Stimulated activated memory B cell treated with anti-CD40 and anti-IgM and Interleukin-4, amounts not matched to agents 10 μg/mL and 1 μg/mL and 100 μg/mL, for 72 hours (primary cell): Measurements from ENCODE around the gene BCL2.

ENCODE experiments used
- ATAC-seq: fragments of 150-1000 bp; cut with Tn5 transposase; 2 replicates; pipeline ENCODE4 v1.10.0; 2021
- H3K27ac Mint-ChIP-seq: one replicate; pipeline ENCODE4 v1.8.0; 2022; ENCODE audit warnings: mild to moderate bottlenecking, mixed read lengths
- H3K27me3 Mint-ChIP-seq: one replicate; pipeline ENCODE4 v1.8.0; 2022; ENCODE audit warnings: mixed read lengths
- H3K36me3 Mint-ChIP-seq: one replicate; pipeline ENCODE4 v1.8.0; 2022; ENCODE audit warnings: mixed read lengths
- H3K4me1 Mint-ChIP-seq: one replicate; pipeline ENCODE4 v1.8.0; 2022; ENCODE audit warnings: mixed read lengths
- H3K4me3 Mint-ChIP-seq: one replicate; pipeline ENCODE4 v1.8.0; 2022; ENCODE audit warnings: mild to moderate bottlenecking, moderate library complexity, mixed read lengths
- H3K9me3 Mint-ChIP-seq: one replicate; pipeline ENCODE4 v1.8.0; 2022; ENCODE audit warnings: mixed read lengths

The BCL2 gene

GRCh38 chr18:63342206-63342605 is 22.6 kb upstream of the BCL2 start:
- Mint-ChIP-seq H3K27me3 (no peaks in the 10 kb centered on the region), H3K4me3 (no peak overlapping the region), H3K36me3 (peaks cover 79% of the 10 kb centered on the region), H3K4me1 (peaks cover 8% of the 10 kb centered on the region), H3K27ac (no peak overlapping the region), H3K9me3 (no peaks in the 10 kb centered on the region)
- ATAC-seq = no peak

DNA sequence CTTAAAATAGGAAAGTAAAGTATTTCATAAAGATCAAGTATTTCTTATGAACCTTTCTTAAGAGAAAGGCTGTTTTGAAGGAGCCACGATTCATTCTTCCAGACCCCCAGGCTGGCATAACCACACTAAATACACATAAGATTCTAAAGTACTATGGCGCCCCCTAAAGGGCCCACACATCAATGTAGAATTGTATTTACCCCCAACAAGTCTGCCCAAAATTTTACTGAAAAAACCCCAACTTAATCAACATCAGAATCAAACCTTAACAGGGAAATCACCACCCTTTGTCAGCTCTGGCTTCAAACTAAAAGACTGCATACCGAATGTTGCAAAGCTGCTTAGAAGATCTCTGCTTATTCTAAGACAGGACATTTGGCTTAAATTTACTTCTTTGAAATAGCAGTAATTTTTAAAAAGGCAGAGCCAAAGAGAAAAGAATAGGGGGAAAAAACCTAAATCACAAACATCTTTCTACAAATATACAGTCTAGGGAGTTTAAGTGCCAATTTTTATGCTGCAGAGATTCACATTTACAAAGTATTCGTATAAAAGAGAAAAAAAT is 20.4 kb upstream of the BCL2 start:
- Mint-ChIP-seq H3K36me3 (peaks cover 66% of the 10 kb centered on the region), H3K4me1 (peaks cover 4% of the 10 kb centered on the region), H3K27me3 (no peaks in the 10 kb centered on the region), H3K4me3 (no peak overlapping the region), H3K27ac (no peak overlapping the region), H3K9me3 (no peaks in the 10 kb centered on the region)
- no peak for ATAC-seq

GRCh38 chr18:63336366-63337099 is 17.0 kb upstream of the BCL2 start:
- peaks cover 65% of the 10 kb centered on the region for H3K36me3 Mint-ChIP-seq
- H3K9me3 Mint-ChIP-seq = no peaks in the 10 kb centered on the region
- no peaks in the 10 kb centered on the region for H3K27me3 Mint-ChIP-seq
- no peak overlapping the region for H3K27ac Mint-ChIP-seq
- ATAC-seq = no peak
- H3K4me1 Mint-ChIP-seq = no peaks in the 10 kb centered on the region
- no peak overlapping the region for H3K4me3 Mint-ChIP-seq

DNA sequence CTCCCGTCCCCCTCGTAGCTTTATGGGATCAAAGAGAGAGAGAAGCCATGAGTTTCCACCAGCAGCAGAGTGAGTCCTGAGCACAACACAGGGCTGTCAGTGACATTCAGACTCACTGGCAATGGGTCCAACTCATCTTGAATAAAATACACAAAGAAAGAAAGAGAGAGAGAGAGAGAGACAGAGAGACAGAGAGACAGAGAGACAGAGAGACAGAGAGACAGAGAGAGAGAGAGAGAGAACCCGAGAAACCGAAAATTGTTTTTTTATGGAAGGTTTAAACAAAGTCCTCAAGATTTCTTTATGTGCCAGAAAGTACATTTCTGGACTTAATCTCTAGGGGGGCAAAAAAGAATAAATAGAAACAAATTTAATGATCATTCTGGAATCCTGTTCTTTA is 11.5 kb upstream of the BCL2 start:
- ATAC-seq = no peak
- Mint-ChIP-seq H3K9me3 (no peaks in the 10 kb centered on the region), H3K4me3 (no peak overlapping the region), H3K27ac (no peak overlapping the region), H3K4me1 (no peaks in the 10 kb centered on the region), H3K27me3 (no peaks in the 10 kb centered on the region), H3K36me3 (peaks cover 44% of the 10 kb centered on the region)

GRCh38 chr18:63329431-63330145 is 10.0 kb upstream of the BCL2 start:
- H3K27ac Mint-ChIP-seq = no peak overlapping the region
- peaks cover 40% of the 10 kb centered on the region for H3K36me3 Mint-ChIP-seq
- H3K4me3 Mint-ChIP-seq = no peak overlapping the region
- H3K27me3 Mint-ChIP-seq = no peaks in the 10 kb centered on the region
- no peaks in the 10 kb centered on the region for H3K4me1 Mint-ChIP-seq
- no peaks in the 10 kb centered on the region for H3K9me3 Mint-ChIP-seq
- ATAC-seq = no peak

DNA sequence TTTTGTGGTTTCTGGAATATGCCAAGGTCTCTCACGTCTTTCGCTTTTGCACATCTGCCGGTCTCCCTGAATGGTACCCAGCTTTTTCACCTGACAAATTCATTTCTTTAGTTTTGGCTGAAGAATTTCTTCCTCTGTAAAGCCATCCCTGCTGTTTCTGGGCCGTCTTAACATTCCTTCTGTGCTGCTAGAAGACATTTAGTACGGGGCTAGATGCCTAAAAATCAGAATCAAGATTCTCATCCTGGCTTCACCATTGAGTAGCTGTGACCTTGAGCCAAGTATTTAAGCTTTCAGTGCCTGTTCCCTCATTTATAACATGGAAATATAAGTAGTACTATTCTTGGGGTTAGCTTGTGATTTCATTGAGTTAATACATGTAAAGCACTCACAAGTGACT is 6.4 kb upstream of the BCL2 start:
- no peak overlapping the region for H3K4me3 Mint-ChIP-seq
- H3K4me1 Mint-ChIP-seq = peaks cover 21% of the 10 kb centered on the region
- H3K36me3 Mint-ChIP-seq = peaks cover 8% of the 10 kb centered on the region
- H3K27ac Mint-ChIP-seq = no peak overlapping the region
- no peak for ATAC-seq
- H3K27me3 Mint-ChIP-seq = no peaks in the 10 kb centered on the region
- H3K9me3 Mint-ChIP-seq = no peaks in the 10 kb centered on the region

GRCh38 chr18:63325086-63325686 is 5.6 kb upstream of the BCL2 start:
- no peak for ATAC-seq
- H3K4me1 Mint-ChIP-seq = peaks cover 26% of the 10 kb centered on the region
- H3K4me3 Mint-ChIP-seq = no peak overlapping the region

GRCh38 chr18:63322908-63323634 is 3.5 kb upstream of the BCL2 start:
- Mint-ChIP-seq H3K9me3 (no peaks in the 10 kb centered on the region), H3K36me3 (peaks cover 13% of the 10 kb centered on the region)
- no peak for ATAC-seq

More at GRCh38 chr18:63325086-63325686, 5.6 kb upstream of the BCL2 start:
- peaks cover 2% of the 10 kb centered on the region for H3K36me3 Mint-ChIP-seq
- H3K27ac Mint-ChIP-seq = no peak overlapping the region
- H3K27me3 Mint-ChIP-seq = no peaks in the 10 kb centered on the region
- H3K9me3 Mint-ChIP-seq = no peaks in the 10 kb centered on the region

GRCh38 chr18:63322206-63322605 is 2.6 kb upstream of the BCL2 start:
- ATAC-seq = no peak
- H3K9me3 Mint-ChIP-seq = no peaks in the 10 kb centered on the region
- peak overlapping the region; percentile 24 for H3K27ac Mint-ChIP-seq
- H3K27me3 Mint-ChIP-seq = no peaks in the 10 kb centered on the region
- no peak overlapping the region for H3K4me3 Mint-ChIP-seq
- H3K36me3 Mint-ChIP-seq = peaks cover 22% of the 10 kb centered on the region
- H3K4me1 Mint-ChIP-seq = peaks cover 26% of the 10 kb centered on the region

More at GRCh38 chr18:63322908-63323634, 3.5 kb upstream of the BCL2 start:
- no peaks in the 10 kb centered on the region for H3K27me3 Mint-ChIP-seq
- no peak overlapping the region for H3K4me3 Mint-ChIP-seq
- H3K4me1 Mint-ChIP-seq = peaks cover 26% of the 10 kb centered on the region
- peak overlapping the region; percentile 24 for H3K27ac Mint-ChIP-seq

- Mint-ChIP-seq H3K27ac (peak overlapping the region; percentile 92), H3K4me3 (peak overlapping the region; percentile 95), H3K36me3 (peaks cover 28% of the 10 kb centered on the region), H3K27me3 (no peaks in the 10 kb centered on the region), H3K9me3 (no peaks in the 10 kb centered on the region), H3K4me1 (peaks cover 32% of the 10 kb centered on the region)
- no peak for ATAC-seq
These were observed 1.7 kb upstream of the BCL2 start for GRCh38 chr18:63321291-63321690.

GRCh38 chr18:63320975-63321265 is 1.4 kb upstream of the BCL2 start:
- no peaks in the 10 kb centered on the region for H3K9me3 Mint-ChIP-seq
- H3K36me3 Mint-ChIP-seq = peaks cover 30% of the 10 kb centered on the region
- ATAC-seq = no peak
- H3K27me3 Mint-ChIP-seq = no peaks in the 10 kb centered on the region
- H3K27ac Mint-ChIP-seq = peak overlapping the region; percentile 92
- H3K4me3 Mint-ChIP-seq = peak overlapping the region; percentile 95
- peaks cover 34% of the 10 kb centered on the region for H3K4me1 Mint-ChIP-seq

DNA sequence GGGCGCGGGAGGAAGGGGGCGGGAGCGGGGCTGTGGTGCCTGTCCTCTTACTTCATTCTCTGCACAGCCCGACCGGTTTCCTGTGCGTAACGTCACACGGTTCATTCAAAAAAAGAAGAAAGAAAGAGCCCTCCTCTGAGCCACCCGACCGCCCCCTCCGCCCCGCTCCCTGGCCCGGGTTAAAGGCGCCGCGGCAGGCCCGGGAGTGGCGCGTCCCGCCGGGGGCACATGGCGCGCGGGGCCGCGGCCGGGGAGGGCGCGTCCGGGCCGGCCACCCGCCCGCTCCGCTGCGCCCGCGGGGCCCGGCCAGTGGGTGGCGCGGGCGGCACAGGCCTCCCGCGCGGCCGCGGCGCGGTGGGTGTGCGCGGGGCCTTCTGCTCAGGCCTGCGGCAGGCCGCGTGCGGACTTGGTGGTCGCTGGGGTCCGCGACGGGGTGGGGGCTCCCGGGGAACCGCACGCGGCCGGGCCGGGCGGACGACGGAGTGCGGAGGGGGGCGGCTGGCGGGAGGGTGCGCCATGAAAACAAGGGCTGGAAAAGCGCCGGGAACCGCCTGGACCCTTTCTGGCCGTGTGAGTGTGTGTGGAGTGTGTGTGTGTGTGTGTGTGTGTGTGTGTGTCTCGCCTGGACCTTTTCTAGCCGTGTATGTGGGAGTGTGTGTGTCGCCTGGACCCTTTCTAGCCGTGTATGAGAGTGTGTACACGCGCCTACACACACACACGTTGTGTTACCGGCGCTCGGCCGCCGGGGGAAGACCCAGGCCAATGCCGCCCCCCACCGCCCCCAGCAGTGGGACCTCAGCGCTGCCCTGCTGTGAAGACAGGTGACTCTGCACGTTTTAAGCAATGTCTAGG is 780 bp upstream of the BCL2 start:
- H3K27me3 Mint-ChIP-seq = no peaks in the 10 kb centered on the region
- H3K4me1 Mint-ChIP-seq = peaks cover 40% of the 10 kb centered on the region

GRCh38 chr18:63318889-63319382 is 633 bp downstream of the BCL2 start:
- Mint-ChIP-seq H3K27me3 (no peaks in the 10 kb centered on the region), H3K36me3 (peaks cover 50% of the 10 kb centered on the region), H3K4me1 (peaks cover 54% of the 10 kb centered on the region), H3K4me3 (peak overlapping the region; percentile 99), H3K9me3 (no peaks in the 10 kb centered on the region), H3K27ac (peak overlapping the region; percentile 92)
- no peak for ATAC-seq

More for the DNA sequence above, 780 bp upstream of the BCL2 start:
- H3K27ac Mint-ChIP-seq = peak overlapping the region; percentile 92
- H3K4me3 Mint-ChIP-seq = peak overlapping the region; percentile 95
- ATAC-seq = peak; percentile 88
- peaks cover 36% of the 10 kb centered on the region for H3K36me3 Mint-ChIP-seq
- no peaks in the 10 kb centered on the region for H3K9me3 Mint-ChIP-seq
